K562 (cell line): ENCODE data around the gene CERS2. TPM values are rescaled to one million over a fixed set of nuclear protein-coding genes. Genes with fewer than 3 reads are reported as not detected.

Experiments used
- ATAC-seq: fragments of 200-7000 bp; cut with Tn5 transposase; 3 replicates; pipeline ENCODE4 v1.9.1; 2020; ENCODE audit warnings: moderate library complexity
- BruUV-seq: library from RNA; stranded (reverse); fragments of 400-500 nt; replicated peaks from 2 replicates; lab custom pipeline; 2021; lab: Mats Ljungman, UMichigan
- CTCF ChIA-PET: fragments of 300-600 bp; formaldehyde crosslinking; extraction: SDS; loops from one replicate; lab custom pipeline; 2021; ENCODE audit warnings: low intra/inter-chr PET ratio; lab: Yijun Ruan, JAX
- POLR2A ChIA-PET: fragments of 300-600, 350-650 bp; sonication (Branson Sonifier 250); formaldehyde crosslinking; extraction: SDS; loops from one replicate; lab custom pipeline; 2021; ENCODE audit warnings: antibody characterized with exemption, inconsistent platforms; lab: Yijun Ruan, JAX
- DNase-seq, 4 experiments: peaks; one replicate each; pipeline versions ENCODE4 v3.0.0 to v3.0.0-alpha.2; 2011 to 2018; ENCODE audit warnings: low spot score in 3 of 4, mixed read lengths in 3 of 4; ENCODE audit errors: extremely low read depth in 1 of 4
- FAIRE-seq: peaks from 2 replicates; lab custom pipeline; 2011; peaks lifted over from hg19 to GRCh38; lab: Jason Lieb, UNC
- H2AFZ ChIP-seq: 2 replicates; pipeline ENCODE4 v1.6.0; 2011; ENCODE audit warnings: low read depth, low read length, control low read depth, inconsistent platforms
- H3K27ac ChIP-seq: fragments of 200-600 bp; 3 replicates; pipeline ENCODE4 v1.8.0; 2011; ENCODE audit warnings: low read depth, mild to moderate bottlenecking, control low read depth, inconsistent platforms, low read length, moderate library complexity, mixed read lengths; ENCODE audit errors: extremely low read depth
- H3K27me3 ChIP-seq, 2 experiments: fragments of 300-600 bp in 1 of 2; 2 replicates in 1 of 2; 3 replicates in 1 of 2; pipeline versions ENCODE4 v1.6.0 to v1.8.0; 2011; ENCODE audit warnings: inconsistent platforms in 2 of 2, low read length in 2 of 2, mild to moderate bottlenecking in 1 of 2, mixed read lengths in 1 of 2, moderate library complexity in 1 of 2; ENCODE audit not compliant: control insufficient read depth in 2 of 2, insufficient read depth in 2 of 2
- H3K36me3 ChIP-seq: fragments of 300-600 bp; 3 replicates; pipeline ENCODE4 v1.8.0; 2011; ENCODE audit warnings: mild to moderate bottlenecking, low read length, inconsistent platforms; ENCODE audit not compliant: control insufficient read depth, insufficient read depth
- H3K4me1 ChIP-seq, 2 experiments: fragments of 200-600 bp in 1 of 2; replicated peaks in 1 of 2; 2 replicates in 1 of 2; 3 replicates in 1 of 2; pipeline versions ENCODE4 v1.5.1 to v1.8.0; 2011; ENCODE audit warnings: inconsistent platforms in 2 of 2, low read length in 2 of 2, mild to moderate bottlenecking in 1 of 2, mixed read lengths in 1 of 2, moderate library complexity in 1 of 2; ENCODE audit not compliant: control insufficient read depth in 2 of 2, insufficient read depth in 2 of 2
- H3K4me2 ChIP-seq: 2 replicates; pipeline ENCODE4 v1.6.1; 2011; ENCODE audit warnings: low read length, control low read depth, inconsistent platforms, mixed read lengths; ENCODE audit not compliant: insufficient read depth
- H3K4me3 ChIP-seq: fragments of 200-600 bp; sonication (generic), shearing (Covaris generic); 2 replicates; pipeline ENCODE4 v1.5.1; 2016; ENCODE audit warnings: control low read depth, inconsistent platforms
- H3K79me2 ChIP-seq: fragments of 200-600 bp; 3 replicates; pipeline ENCODE4 v1.8.0; 2011; ENCODE audit warnings: low read length, inconsistent platforms; ENCODE audit not compliant: control insufficient read depth, insufficient read depth
- H3K9ac ChIP-seq, 2 experiments: 2 replicates each; pipeline versions ENCODE4 v1.6.0 to v1.6.1; 2011; ENCODE audit warnings: low read depth in 2 of 2, low read length in 2 of 2, control low read depth in 1 of 2, inconsistent platforms in 1 of 2, mild to moderate bottlenecking in 1 of 2, mixed read lengths in 1 of 2; ENCODE audit not compliant: insufficient read depth in 1 of 2
- H3K9me1 ChIP-seq: one replicate; pipeline ENCODE4 v1.6.0; 2011; ENCODE audit warnings: inconsistent platforms, mild to moderate bottlenecking, low read length, moderate library complexity; ENCODE audit not compliant: control insufficient read depth, insufficient read depth
- H3K9me3 ChIP-seq: replicated peaks from 2 replicates; pipeline ENCODE4 v1.5.1; 2011; ENCODE audit warnings: low read depth, low read length, inconsistent platforms; ENCODE audit not compliant: control insufficient read depth, insufficient read depth
- H4K20me1 ChIP-seq: replicated peaks from 2 replicates; pipeline ENCODE4 v1.6.1; 2011; ENCODE audit warnings: low read length, inconsistent platforms, mixed read lengths; ENCODE audit not compliant: control insufficient read depth, insufficient read depth
- KAT7 ChIP-seq: sonication (generic); formaldehyde crosslinking; IDR thresholded peaks from 2 replicates; pipeline ENCODE4 v1.8.0; 2022; ENCODE audit warnings: missing genetic modification reagents, mild to moderate bottlenecking, borderline replicate concordance
- RBFOX2 ChIP-seq: fragments of 200-400 bp; formaldehyde crosslinking; IDR thresholded peaks from 2 replicates; pipeline ENCODE4 v1.6.1; 2017; ENCODE audit warnings: low read depth, mild to moderate bottlenecking, low read length, moderate library complexity
- WGBS: fragments of 100-300 bp; shearing (Covaris generic); methylation state at CpG from one replicate; pipeline ENCODE4 v1.1.6; 2016; ENCODE audit warnings: low coverage, mixed read lengths; ENCODE audit not compliant: insufficient coverage; ENCODE audit errors: missing lambda C conversion rate; 5-methylcytosine and 5-hydroxymethylcytosine counted together
- in situ Hi-C: fragments of 300-500 bp; cut with MboI; formaldehyde crosslinking; loops from 4 replicates; pipeline ENCODE4 v1.15.0; 2018; ENCODE audit warnings: inconsistent platforms, mixed read lengths
- intact Hi-C: fragments of 100-400 bp; cut with micrococcal nuclease; formaldehyde crosslinking; loops from 2 replicates; pipeline ENCODE4 v1.14.2; 2022
- polyA plus RNA-seq, 8 experiments: library from polyadenylated mRNA; depleted of rRNA in 4 of 8; stranded (reverse) in 5 of 8; unstranded in 3 of 8; fragments of >200 nt; fragmentation: Nextera tagmentation in 2 of 8; fragmentation: Illumina TruSeq in 1 of 8; extraction: Ambion mirVana in 2 of 8; extraction: Trizol in 1 of 8; gene quantifications; 2 replicates each; pipeline versions ENCODE4 v1.2.1 to v1.2.3, GENCODE V29; 2011 to 2014; ENCODE audit warnings: inconsistent platforms in 1 of 8, missing spikeins in 1 of 8
- total RNA-seq, 7 experiments: library from RNA; depleted of rRNA in 6 of 7; stranded (reverse); fragments of >200 nt in 6 of 7; fragmentation: Illumina TruSeq in 2 of 7; extraction: Trizol in 2 of 7; gene quantifications; 2 replicates each; pipeline versions ENCODE4 v1.2.1 to v1.2.3, GENCODE V29; 2011 to 2021; ENCODE audit warnings: low replicate concordance in 1 of 7
- TF ChIP-seq, protein P1 (sequence below), 2 experiments: fragments of 200-800 bp in 1 of 2; sonication (Bioruptor generic) in 1 of 2; sonication (generic) in 1 of 2; formaldehyde crosslinking in 1 of 2; IDR thresholded peaks in 1 of 2; conservative IDR thresholded peaks in 1 of 2; 2 replicates each; pipeline versions ENCODE4 v1.5.0 to v1.6.1; 2016 to 2020; ENCODE audit warnings: missing compliant biosample characterization in 1 of 2, missing genetic modification characterization in 1 of 2, missing genetic modification reagents in 1 of 2
- TF ChIP-seq, protein P2 (sequence below): fragments of 250-450 bp; sonication (Bioruptor Pico); IDR thresholded peaks from 2 replicates; pipeline ENCODE4 v1.4.0; 2020
- TF ChIP-seq, protein P3 (sequence below): fragments of 200-800 bp; sonication (Bioruptor generic); IDR thresholded peaks from 2 replicates; pipeline ENCODE4 v1.6.1; 2017; ENCODE audit warnings: missing genetic modification characterization, missing compliant biosample characterization
- TF ChIP-seq, protein P4 (sequence below): sonication (generic); formaldehyde crosslinking; IDR thresholded peaks from 2 replicates; pipeline ENCODE4 v1.8.1; 2022; ENCODE audit warnings: missing genetic modification reagents

The CERS2 gene
- total and polyA plus RNA-seq, 9 of the 15 experiments (the other 6 are each of a cell fraction or from before 2014, with no cell fraction given) = 23.4 to 295 (median 132) TPM

DNA sequence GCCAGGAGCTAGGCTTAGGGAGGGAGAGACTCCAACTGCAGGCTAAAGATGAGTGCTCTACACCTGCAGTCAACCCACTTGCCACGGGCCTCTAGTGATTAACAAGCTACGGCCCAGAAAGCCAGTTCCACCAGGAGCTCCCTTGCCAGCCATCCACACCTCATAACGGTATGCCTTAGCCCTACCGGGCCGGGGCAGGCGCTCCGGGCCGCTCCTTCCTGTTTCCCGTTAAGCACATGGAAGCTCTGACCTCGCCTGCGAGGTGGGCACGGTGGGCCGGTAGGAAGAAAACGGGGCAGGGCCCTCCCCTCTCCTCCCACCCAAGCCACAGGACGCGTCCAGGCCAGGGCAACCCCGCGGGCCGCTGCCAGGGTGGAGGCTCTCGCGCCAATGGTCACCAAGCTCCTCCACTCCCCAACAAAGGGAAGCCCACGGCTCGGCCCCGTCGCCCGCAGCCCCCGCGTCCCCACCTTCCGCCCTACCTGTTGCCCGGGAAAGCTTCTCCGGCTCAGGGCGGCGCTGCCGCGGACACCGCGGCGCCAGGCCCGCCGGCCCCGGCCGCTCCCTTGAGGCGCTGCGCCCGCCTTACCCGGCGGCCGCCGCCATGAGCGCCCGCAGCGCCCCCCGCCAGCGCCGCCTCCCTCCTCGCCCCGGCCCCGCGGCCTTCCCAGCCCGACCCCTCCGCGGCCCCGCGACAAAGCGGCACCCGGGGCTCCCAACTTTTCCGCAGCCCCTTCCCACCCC, 627 bp downstream of the CERS2 start:
- Histone ChIP-seq H3K9me3 (no peaks in the 10 kb centered on the region), H2AFZ (no peak overlapping the region), H3K36me3 (peaks cover 36% of the 10 kb centered on the region; the same call in 2 of the 3 replicates), H3K4me1 (peaks cover 52 to 66% of the 10 kb centered on the region in 2 experiments), H3K4me2 (peak overlapping the region; percentile 92), H3K79me2 (peaks cover 77% of the 10 kb centered on the region), H3K9ac (peak overlapping the region; percentile 88 to 93), H4K20me1 (peaks cover 30% of the 10 kb centered on the region), H3K27me3 (no peaks in the 10 kb centered on the region), H3K9me1 (peaks cover 5% of the 10 kb centered on the region), H3K4me3 (peak overlapping the region; percentile 63), H3K27ac (peak overlapping the region; percentile 95)
- intact Hi-C loops = loop anchor here (10.0 kb wide), 1 partner anchor 359 kb away; no protein-coding TSS in a partner anchor
- CTCF ChIA-PET = no interaction called here
- POLR2A ChIA-PET = interaction anchor here (0.6 to 4.3 kb wide), 11 partner anchors 10 to 429 kb away, joined by 3 to 58 read pairs (median 4); partner anchors contain the start of gene MCL1
- ATAC-seq (peak; percentile 2; the same call in 2 of the 3 replicates), DNase-seq (peak in 2 of 4 experiments; percentile 40 to 62), FAIRE-seq (no peak)
- no TSS peak for BruUV-seq
- WGBS = 1% methylated on average over 30 of the region's 67 CpGs
- in situ Hi-C loops = no loop called here
- TF ChIP-seq, protein P1, sequence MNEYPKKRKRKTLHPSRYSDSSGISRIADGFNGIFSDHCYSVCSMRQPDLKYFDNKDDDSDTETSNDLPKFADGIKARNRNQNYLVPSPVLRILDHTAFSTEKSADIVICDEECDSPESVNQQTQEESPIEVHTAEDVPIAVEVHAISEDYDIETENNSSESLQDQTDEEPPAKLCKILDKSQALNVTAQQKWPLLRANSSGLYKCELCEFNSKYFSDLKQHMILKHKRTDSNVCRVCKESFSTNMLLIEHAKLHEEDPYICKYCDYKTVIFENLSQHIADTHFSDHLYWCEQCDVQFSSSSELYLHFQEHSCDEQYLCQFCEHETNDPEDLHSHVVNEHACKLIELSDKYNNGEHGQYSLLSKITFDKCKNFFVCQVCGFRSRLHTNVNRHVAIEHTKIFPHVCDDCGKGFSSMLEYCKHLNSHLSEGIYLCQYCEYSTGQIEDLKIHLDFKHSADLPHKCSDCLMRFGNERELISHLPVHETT (CRISPR knock-in tag; conservative IDR thresholded peaks at IDR 0.05 in 1 of 2, IDR thresholded peaks at IDR 0.05 in 1 of 2) = peak in 1 of 2 experiments; percentile 48; a peak in 1 of 4 replicates
- TF ChIP-seq RBFOX2 (peak; percentile 61), KAT7 (CRISPR knock-in tag) (peak; percentile 79; the same call in 1 of the 2 replicates)
- TF ChIP-seq, protein P2, sequence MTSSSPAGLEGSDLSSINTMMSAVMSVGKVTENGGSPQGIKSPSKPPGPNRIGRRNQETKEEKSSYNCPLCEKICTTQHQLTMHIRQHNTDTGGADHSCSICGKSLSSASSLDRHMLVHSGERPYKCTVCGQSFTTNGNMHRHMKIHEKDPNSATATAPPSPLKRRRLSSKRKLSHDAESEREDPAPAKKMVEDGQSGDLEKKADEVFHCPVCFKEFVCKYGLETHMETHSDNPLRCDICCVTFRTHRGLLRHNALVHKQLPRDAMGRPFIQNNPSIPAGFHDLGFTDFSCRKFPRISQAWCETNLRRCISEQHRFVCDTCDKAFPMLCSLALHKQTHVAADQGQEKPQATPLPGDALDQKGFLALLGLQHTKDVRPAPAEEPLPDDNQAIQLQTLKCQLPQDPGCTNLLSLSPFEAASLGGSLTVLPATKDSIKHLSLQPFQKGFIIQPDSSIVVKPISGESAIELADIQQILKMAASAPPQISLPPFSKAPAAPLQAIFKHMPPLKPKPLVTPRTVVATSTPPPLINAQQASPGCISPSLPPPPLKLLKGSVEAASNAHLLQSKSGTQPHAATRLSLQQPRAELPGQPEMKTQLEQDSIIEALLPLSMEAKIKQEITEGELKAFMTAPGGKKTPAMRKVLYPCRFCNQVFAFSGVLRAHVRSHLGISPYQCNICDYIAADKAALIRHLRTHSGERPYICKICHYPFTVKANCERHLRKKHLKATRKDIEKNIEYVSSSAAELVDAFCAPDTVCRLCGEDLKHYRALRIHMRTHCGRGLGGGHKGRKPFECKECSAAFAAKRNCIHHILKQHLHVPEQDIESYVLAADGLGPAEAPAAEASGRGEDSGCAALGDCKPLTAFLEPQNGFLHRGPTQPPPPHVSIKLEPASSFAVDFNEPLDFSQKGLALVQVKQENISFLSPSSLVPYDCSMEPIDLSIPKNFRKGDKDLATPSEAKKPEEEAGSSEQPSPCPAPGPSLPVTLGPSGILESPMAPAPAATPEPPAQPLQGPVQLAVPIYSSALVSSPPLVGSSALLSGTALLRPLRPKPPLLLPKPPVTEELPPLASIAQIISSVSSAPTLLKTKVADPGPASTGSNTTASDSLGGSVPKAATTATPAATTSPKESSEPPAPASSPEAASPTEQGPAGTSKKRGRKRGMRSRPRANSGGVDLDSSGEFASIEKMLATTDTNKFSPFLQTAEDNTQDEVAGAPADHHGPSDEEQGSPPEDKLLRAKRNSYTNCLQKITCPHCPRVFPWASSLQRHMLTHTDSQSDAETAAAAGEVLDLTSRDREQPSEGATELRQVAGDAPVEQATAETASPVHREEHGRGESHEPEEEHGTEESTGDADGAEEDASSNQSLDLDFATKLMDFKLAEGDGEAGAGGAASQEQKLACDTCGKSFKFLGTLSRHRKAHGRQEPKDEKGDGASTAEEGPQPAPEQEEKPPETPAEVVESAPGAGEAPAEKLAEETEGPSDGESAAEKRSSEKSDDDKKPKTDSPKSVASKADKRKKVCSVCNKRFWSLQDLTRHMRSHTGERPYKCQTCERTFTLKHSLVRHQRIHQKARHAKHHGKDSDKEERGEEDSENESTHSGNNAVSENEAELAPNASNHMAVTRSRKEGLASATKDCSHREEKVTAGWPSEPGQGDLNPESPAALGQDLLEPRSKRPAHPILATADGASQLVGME (CRISPR knock-in tag) = no peak
- TF ChIP-seq, protein P3, sequence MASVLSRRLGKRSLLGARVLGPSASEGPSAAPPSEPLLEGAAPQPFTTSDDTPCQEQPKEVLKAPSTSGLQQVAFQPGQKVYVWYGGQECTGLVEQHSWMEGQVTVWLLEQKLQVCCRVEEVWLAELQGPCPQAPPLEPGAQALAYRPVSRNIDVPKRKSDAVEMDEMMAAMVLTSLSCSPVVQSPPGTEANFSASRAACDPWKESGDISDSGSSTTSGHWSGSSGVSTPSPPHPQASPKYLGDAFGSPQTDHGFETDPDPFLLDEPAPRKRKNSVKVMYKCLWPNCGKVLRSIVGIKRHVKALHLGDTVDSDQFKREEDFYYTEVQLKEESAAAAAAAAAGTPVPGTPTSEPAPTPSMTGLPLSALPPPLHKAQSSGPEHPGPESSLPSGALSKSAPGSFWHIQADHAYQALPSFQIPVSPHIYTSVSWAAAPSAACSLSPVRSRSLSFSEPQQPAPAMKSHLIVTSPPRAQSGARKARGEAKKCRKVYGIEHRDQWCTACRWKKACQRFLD = peak; percentile 46; the same call in 1 of the 2 replicates
- TF ChIP-seq, protein P4, sequence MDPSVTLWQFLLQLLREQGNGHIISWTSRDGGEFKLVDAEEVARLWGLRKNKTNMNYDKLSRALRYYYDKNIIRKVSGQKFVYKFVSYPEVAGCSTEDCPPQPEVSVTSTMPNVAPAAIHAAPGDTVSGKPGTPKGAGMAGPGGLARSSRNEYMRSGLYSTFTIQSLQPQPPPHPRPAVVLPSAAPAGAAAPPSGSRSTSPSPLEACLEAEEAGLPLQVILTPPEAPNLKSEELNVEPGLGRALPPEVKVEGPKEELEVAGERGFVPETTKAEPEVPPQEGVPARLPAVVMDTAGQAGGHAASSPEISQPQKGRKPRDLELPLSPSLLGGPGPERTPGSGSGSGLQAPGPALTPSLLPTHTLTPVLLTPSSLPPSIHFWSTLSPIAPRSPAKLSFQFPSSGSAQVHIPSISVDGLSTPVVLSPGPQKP (CRISPR knock-in tag) = no peak
